Mesendoderm (in vitro differentiated cells): ENCODE data around the gene DEDD.

Source experiments
- DNase-seq: peaks from one replicate; pipeline ENCODE4 v3.0.0; 2013
- H2AK5ac ChIP-seq: 2 replicates; pipeline ENCODE4 v1.6.1; 2013; ENCODE audit warnings: low read length, inconsistent platforms
- H2BK120ac ChIP-seq: 2 replicates; pipeline ENCODE4 v1.6.1; 2013; ENCODE audit warnings: low read depth, mild to moderate bottlenecking, low read length, moderate library complexity, mixed read lengths
- H2BK15ac ChIP-seq: replicated peaks from 2 replicates; pipeline ENCODE4 v1.6.1; 2013; ENCODE audit warnings: low read depth, mild to moderate bottlenecking, moderate library complexity
- H2BK5ac ChIP-seq: 2 replicates; pipeline ENCODE4 v1.6.1; 2013; ENCODE audit warnings: low read length, inconsistent platforms
- H3K18ac ChIP-seq: 2 replicates; pipeline ENCODE4 v1.6.1; 2013; ENCODE audit warnings: mild to moderate bottlenecking, low read length, mixed read lengths
- H3K23ac ChIP-seq: one replicate; pipeline ENCODE4 v1.6.1; 2013; ENCODE audit warnings: low read length
- H3K27ac ChIP-seq: 2 replicates; pipeline ENCODE4 v1.5.1; 2013; ENCODE audit warnings: low read depth, mild to moderate bottlenecking, inconsistent platforms, low read length, moderate library complexity
- H3K27me3 ChIP-seq: 2 replicates; pipeline ENCODE4 v1.6.1; 2013; ENCODE audit warnings: low read length, control low read depth, mild to moderate bottlenecking, inconsistent platforms; ENCODE audit not compliant: insufficient read depth, poor library complexity
- H3K36me3 ChIP-seq: 2 replicates; pipeline ENCODE4 v1.6.1; 2013; ENCODE audit warnings: low read length, inconsistent platforms; ENCODE audit not compliant: control insufficient read depth, insufficient read depth
- H3K4ac ChIP-seq: one replicate; pipeline ENCODE4 v1.6.1; 2013; ENCODE audit warnings: low read depth, mild to moderate bottlenecking, low read length, moderate library complexity
- H3K4me1 ChIP-seq: 2 replicates; pipeline ENCODE4 v1.6.1; 2013; ENCODE audit warnings: low read depth, low read length, inconsistent platforms; ENCODE audit not compliant: control insufficient read depth
- H3K4me2 ChIP-seq: 2 replicates; pipeline ENCODE4 v1.6.1; 2013; ENCODE audit warnings: low read length
- H3K4me3 ChIP-seq: 2 replicates; pipeline ENCODE4 v1.5.1; 2013; ENCODE audit warnings: mild to moderate bottlenecking, low read length
- H3K56ac ChIP-seq: one replicate; pipeline ENCODE4 v1.6.1; 2013; ENCODE audit warnings: low read length
- H3K79me1 ChIP-seq: 2 replicates; pipeline ENCODE4 v1.6.1; 2013; ENCODE audit warnings: low read length, inconsistent platforms
- H3K79me2 ChIP-seq: 2 replicates; pipeline ENCODE4 v1.6.1; 2013; ENCODE audit warnings: mild to moderate bottlenecking, low read length; ENCODE audit not compliant: control insufficient read depth, insufficient read depth
- H3K9ac ChIP-seq: 2 replicates; pipeline ENCODE4 v1.6.1; 2013; ENCODE audit warnings: low read length, inconsistent platforms
- H4K5ac ChIP-seq: one replicate; pipeline ENCODE4 v1.6.1; 2013; ENCODE audit warnings: low read length
- H4K8ac ChIP-seq: one replicate; pipeline ENCODE4 v1.6.1; 2013; ENCODE audit warnings: low read depth, mild to moderate bottlenecking, control low read depth, low read length, moderate library complexity
- WGBS: extraction: QIAGEN DNeasy Blood & Tissue Kit; methylation state at CpG from one replicate; pipeline ENCODE4 v1.1.7; 2013; ENCODE audit warnings: low lambda C conversion rate, missing lambda C conversion rate; ENCODE audit not compliant: insufficient coverage; ENCODE audit errors: extremely low coverage; 5-methylcytosine and 5-hydroxymethylcytosine counted together

DEDD gene

DNA sequence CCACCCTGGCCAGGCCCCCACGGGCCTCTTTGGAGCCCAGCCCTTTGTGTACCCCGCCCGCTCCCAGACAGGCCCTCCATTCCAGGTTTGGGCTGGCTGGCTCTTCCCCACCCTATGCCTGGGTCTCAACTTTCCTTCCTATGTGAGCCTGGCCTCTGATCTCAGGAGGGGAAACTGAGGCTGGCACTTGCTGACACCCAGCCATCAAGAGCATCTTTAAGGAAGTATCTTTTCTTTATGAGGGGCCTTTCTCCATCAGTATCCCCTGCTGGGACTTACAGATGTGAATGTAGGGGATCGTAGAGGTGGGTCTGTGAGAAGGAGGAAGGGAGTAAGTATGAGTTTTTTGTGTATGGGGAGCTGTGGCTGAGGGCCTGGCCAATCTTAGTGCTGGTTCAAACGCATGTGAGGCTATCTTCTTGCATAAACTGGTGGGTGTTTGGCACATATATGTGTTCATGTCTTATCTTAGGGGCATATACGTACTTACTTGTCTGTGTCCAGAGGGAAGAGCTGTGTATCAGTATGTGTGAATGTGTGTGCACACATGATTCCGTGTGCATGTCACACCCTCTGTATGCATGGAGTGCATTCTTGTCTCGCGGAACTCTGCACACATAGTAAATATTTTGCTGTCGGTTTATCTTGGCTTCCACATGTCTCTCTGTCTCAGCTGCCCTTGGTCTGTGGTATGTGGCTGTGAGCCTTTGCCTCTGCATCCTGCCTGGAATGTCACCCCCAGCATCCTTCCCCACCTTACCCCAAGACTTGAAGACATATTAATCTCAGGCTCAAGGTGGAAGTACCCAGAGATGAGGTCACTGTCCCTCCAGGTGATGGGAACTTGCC lies 48.5 kb downstream of the DEDD start:
- H2BK5ac ChIP-seq: no peak overlapping the region
- H3K79me1 ChIP-seq: no peaks in the 10 kb centered on the region
- H4K8ac ChIP-seq: no peak overlapping the region
- H3K27ac ChIP-seq: no peak overlapping the region
- H3K56ac ChIP-seq: no peak overlapping the region
- DNase-seq: peak; percentile 50
- H2BK120ac ChIP-seq: no peak overlapping the region
- no peak overlapping the region for H4K5ac ChIP-seq
- H3K4ac ChIP-seq: no peak overlapping the region
- H3K4me1 ChIP-seq: peaks cover 8% of the 10 kb centered on the region
- no peak overlapping the region for H3K23ac ChIP-seq
- no peak overlapping the region for H2BK15ac ChIP-seq
- no peak overlapping the region for H3K18ac ChIP-seq
- no CpG with 5 or more reads among the region's 10 CpGs for WGBS
- no peaks in the 10 kb centered on the region for H3K36me3 ChIP-seq
- no peaks in the 10 kb centered on the region for H3K27me3 ChIP-seq
- H3K79me2 ChIP-seq: no peaks in the 10 kb centered on the region
- no peak overlapping the region for H3K4me2 ChIP-seq
- no peak overlapping the region for H3K9ac ChIP-seq
- H3K4me3 ChIP-seq: no peak overlapping the region
- peak overlapping the region; percentile 17 for H2AK5ac ChIP-seq

DNA sequence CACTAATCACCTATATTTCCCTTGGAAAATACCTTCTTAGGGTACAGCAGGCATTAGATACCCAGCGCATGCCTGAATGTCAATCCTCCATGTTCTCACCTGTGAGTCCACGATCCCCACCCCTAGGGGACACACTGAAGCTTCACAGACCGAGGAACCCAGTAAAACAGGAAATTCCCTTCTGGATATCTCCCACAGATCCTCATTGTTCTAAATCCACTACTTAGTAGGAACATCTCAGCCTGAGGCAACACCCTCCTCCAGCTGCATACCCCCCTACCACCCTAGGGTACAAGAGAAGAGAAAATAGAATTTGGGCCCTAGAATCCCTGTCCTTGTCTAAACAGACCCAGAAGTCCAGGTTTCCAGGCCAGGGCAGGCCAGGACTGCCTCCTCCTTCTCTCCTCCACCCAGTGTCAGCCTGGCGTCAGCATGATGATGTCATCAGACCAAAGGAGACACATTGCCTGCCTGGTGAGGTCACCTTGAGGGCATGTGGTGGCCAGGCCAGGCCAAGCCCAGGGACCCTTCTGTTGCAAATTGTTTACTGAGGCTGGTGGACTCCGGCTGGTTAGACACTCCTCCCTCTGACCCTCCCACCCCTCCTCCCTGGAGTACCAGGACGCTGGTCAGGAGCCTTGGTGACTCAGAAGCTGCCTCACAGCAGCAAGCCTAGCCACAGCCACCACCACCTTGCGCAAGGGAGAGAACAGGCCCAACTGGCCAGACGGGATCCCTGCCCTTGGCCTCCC lies 49.3 kb downstream of the DEDD start:
- H3K79me2 ChIP-seq: no peaks in the 10 kb centered on the region
- H2BK5ac ChIP-seq: no peak overlapping the region
- no peak overlapping the region for H4K5ac ChIP-seq
- no CpG with 5 or more reads among the region's 8 CpGs for WGBS
- no peak overlapping the region for H4K8ac ChIP-seq
- H3K4me3 ChIP-seq: no peak overlapping the region
- H2AK5ac ChIP-seq: no peak overlapping the region
- no peak overlapping the region for H3K4me2 ChIP-seq
- no peaks in the 10 kb centered on the region for H3K36me3 ChIP-seq
- DNase-seq: peak; percentile 93
- H3K9ac ChIP-seq: no peak overlapping the region
- no peaks in the 10 kb centered on the region for H3K27me3 ChIP-seq
- H3K4ac ChIP-seq: no peak overlapping the region
- no peak overlapping the region for H3K18ac ChIP-seq
- H3K56ac ChIP-seq: peak overlapping the region; percentile 27
- no peak overlapping the region for H2BK15ac ChIP-seq
- H3K4me1 ChIP-seq: peaks cover 8% of the 10 kb centered on the region
- H3K23ac ChIP-seq: no peak overlapping the region
- H2BK120ac ChIP-seq: no peak overlapping the region
- no peaks in the 10 kb centered on the region for H3K79me1 ChIP-seq
- H3K27ac ChIP-seq: no peak overlapping the region

DNA sequence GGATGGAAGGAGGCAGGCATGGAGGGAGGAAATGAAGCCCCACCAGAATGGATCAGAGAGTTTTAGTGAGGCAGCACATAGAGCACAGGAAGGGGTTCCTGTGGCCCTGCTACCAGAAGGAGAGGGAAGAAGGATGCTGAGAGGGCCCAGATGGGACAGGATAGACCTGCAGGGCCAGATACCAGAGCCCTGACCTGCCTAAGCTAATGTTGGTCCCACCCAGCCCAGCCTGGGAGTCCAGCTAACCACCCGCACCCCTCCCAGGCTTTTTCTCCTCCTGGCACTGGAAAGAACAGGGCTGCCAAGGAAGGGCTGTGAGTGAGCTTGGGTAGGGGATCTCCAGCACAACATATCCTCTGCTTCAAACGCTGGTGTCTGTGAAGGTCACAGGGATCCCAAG lies 50.0 kb downstream of the DEDD start:
- no peak overlapping the region for H3K23ac ChIP-seq
- H3K27ac ChIP-seq: no peak overlapping the region

DNA sequence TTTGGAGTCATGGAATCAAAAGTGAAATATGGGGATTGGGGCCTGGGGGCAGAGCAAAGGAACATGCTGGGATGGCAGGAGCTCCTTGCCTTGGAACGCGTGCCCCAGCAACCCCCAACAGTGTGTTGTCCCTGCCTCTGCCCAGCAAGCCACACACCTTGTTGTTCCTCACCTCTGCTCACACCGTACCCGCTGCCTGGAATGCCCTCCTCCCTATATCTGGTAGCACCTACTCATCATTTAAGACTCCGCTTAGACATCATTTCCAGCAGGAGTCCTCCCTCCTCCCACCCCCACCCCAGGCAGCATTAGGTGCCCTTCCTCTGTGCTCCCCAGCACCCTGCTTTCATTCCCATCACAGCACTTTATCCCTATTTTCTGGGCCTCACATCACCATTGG lies 50.9 kb downstream of the DEDD start:
- no peak overlapping the region for H3K4ac ChIP-seq
- H3K27ac ChIP-seq: no peak overlapping the region
- no CpG with 5 or more reads among the region's 5 CpGs for WGBS
- no peak overlapping the region for H2BK15ac ChIP-seq
- H2BK5ac ChIP-seq: no peak overlapping the region
- H4K5ac ChIP-seq: no peak overlapping the region
- H4K8ac ChIP-seq: no peak overlapping the region
- H3K56ac ChIP-seq: no peak overlapping the region
- H3K4me3 ChIP-seq: no peak overlapping the region
- no peak overlapping the region for H3K4me2 ChIP-seq
- H2AK5ac ChIP-seq: no peak overlapping the region
- H3K23ac ChIP-seq: no peak overlapping the region
- H2BK120ac ChIP-seq: no peak overlapping the region
- no peaks in the 10 kb centered on the region for H3K79me1 ChIP-seq
- no peaks in the 10 kb centered on the region for H3K27me3 ChIP-seq
- peaks cover 8% of the 10 kb centered on the region for H3K4me1 ChIP-seq
- no peaks in the 10 kb centered on the region for H3K36me3 ChIP-seq
- no peak overlapping the region for H3K9ac ChIP-seq
- no peaks in the 10 kb centered on the region for H3K79me2 ChIP-seq
- DNase-seq: no peak
- H3K18ac ChIP-seq: no peak overlapping the region

More for the DNA sequence above, 50.0 kb downstream of the DEDD start:
- no peak overlapping the region for H3K4ac ChIP-seq
- H2BK15ac ChIP-seq: no peak overlapping the region
- no peak overlapping the region for H3K9ac ChIP-seq
- H2AK5ac ChIP-seq: no peak overlapping the region
- H3K36me3 ChIP-seq: no peaks in the 10 kb centered on the region
- no CpG with 5 or more reads among the region's 2 CpGs for WGBS
- no peak overlapping the region for H3K56ac ChIP-seq
- H2BK5ac ChIP-seq: no peak overlapping the region
- no peak overlapping the region for H3K18ac ChIP-seq
- H4K8ac ChIP-seq: no peak overlapping the region
- H3K79me2 ChIP-seq: no peaks in the 10 kb centered on the region
- no peak overlapping the region for H4K5ac ChIP-seq
- H2BK120ac ChIP-seq: no peak overlapping the region
- no peak overlapping the region for H3K4me3 ChIP-seq
- H3K4me2 ChIP-seq: no peak overlapping the region
- DNase-seq: no peak
- no peaks in the 10 kb centered on the region for H3K79me1 ChIP-seq
- peaks cover 8% of the 10 kb centered on the region for H3K4me1 ChIP-seq
- no peaks in the 10 kb centered on the region for H3K27me3 ChIP-seq

DNA sequence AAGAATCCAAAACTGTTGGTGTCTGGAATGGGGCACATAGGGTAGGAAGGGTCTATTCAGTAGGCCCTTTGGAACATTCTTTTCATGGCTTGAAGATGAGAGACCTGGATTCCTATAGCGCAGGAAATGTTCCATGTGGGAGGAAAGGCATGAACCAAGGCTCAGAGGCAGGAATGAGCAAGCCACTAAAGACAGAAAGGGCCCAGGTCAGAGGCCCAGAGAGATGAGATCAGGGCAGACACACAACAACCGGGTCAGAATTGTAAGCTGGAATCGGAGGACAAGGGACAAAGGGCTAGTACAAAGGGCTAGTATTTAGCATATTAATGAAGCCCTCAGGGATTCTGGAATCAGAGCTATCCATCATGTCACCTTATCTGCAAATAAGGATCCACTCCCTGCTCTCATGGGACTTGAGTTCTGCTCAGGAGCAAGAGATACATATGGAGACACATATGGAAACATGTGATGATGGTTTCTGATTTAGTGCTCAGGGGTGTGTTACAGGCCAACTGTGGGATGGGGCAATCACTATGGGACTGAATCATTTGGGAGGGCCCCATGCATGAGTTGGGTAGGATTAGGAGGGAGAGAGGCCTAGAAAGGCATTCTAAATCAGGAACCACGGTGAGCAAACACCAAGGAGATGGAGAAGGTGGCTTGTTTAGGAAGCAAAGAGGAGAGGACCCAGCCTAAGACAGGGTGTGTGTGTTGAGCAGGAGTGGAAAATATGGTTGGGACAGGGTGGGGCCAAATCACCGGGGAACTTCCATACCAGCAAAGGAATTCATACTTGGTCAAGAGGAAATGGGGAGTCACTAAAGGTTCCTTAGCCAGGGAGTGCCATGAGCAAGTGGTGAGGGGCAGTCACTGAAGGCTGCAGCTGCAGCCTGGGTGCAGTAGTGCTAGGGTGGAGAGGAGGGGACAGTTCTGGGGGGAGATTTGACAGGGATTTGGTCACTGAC lies 51.7 kb downstream of the DEDD start:
- H3K23ac ChIP-seq: peak overlapping the region; percentile 9
- H3K27ac ChIP-seq: no peak overlapping the region
- H4K5ac ChIP-seq: no peak overlapping the region
- H4K8ac ChIP-seq: no peak overlapping the region
- no peaks in the 10 kb centered on the region for H3K79me1 ChIP-seq
- no peak overlapping the region for H2BK120ac ChIP-seq
- no peaks in the 10 kb centered on the region for H3K27me3 ChIP-seq
- H3K4me2 ChIP-seq: no peak overlapping the region
- no peak for DNase-seq
- H3K36me3 ChIP-seq: no peaks in the 10 kb centered on the region
- H2AK5ac ChIP-seq: no peak overlapping the region
- H3K56ac ChIP-seq: no peak overlapping the region
- H3K18ac ChIP-seq: no peak overlapping the region
- no peaks in the 10 kb centered on the region for H3K79me2 ChIP-seq
- no peak overlapping the region for H2BK5ac ChIP-seq
- H3K4ac ChIP-seq: no peak overlapping the region
- no peak overlapping the region for H3K4me3 ChIP-seq
- no peak overlapping the region for H3K9ac ChIP-seq
- no CpG with 5 or more reads among the region's 5 CpGs for WGBS
- H3K4me1 ChIP-seq: peaks cover 8% of the 10 kb centered on the region
- no peak overlapping the region for H2BK15ac ChIP-seq
